ENCODE results near the gene EHBP1L1. TPM values are rescaled to one million over a fixed set of nuclear protein-coding genes. Genes with fewer than 3 reads are reported as not detected.

Gene EHBP1L1
- total RNA-seq, 1 donor from 2014 or later: 167 TPM

DNA sequence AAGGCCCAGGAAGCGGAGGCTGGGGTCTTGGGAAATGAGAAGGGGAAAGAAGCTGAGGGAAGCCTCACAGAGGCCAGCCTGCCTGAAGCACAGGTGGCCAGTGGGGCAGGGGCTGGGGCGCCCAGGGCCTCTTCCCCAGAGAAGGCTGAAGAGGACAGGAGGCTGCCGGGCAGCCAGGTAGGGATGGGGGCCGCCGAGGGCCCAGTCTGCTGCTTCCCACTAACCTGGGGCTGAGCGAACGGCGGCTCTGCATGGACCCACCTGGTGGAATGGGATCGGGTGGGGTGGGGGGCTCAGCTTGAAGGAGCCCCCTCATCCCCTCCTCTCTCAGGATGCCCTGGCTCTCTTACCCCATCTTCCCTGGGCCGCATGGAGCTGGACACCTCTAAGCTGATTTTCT is 7.7 kb downstream of the EHBP1L1 start:
- H3K9me3 Mint-ChIP-seq: no peaks in the 10 kb centered on the region
- no peaks in the 10 kb centered on the region for H3K27me3 Mint-ChIP-seq
- H3K27ac Mint-ChIP-seq: peak overlapping the region; percentile 73
- H3K4me1 Mint-ChIP-seq: peaks cover 38% of the 10 kb centered on the region
- DNase-seq: no peak
- no peak overlapping the region for H3K4me3 Mint-ChIP-seq
- H3K36me3 Mint-ChIP-seq (ENCODE audit: low read depth): peaks cover 67% of the 10 kb centered on the region
- intact Hi-C loops (cut with micrococcal nuclease): no loop called here

DNA sequence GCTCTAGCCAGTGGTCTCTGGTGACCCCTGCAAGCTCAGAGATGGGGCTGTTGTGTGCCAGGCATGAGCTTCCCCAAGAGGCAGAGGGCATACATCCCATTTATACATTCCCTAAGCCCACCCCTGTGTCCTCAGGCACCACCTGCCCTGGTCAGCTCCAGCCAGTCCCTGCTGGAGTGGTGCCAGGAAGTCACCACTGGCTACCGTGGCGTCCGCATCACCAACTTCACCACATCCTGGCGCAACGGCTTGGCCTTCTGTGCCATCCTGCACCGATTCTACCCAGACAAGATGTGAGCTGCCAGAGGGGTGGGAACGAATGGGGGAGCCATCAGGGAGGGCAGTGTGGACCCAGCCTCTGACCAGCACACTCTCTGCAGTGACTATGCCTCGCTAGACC is 8.3 kb downstream of the EHBP1L1 start:
- Mint-ChIP-seq H3K4me3 (peak overlapping the region; percentile 20), H3K9me3 (no peaks in the 10 kb centered on the region), H3K36me3 (ENCODE audit: low read depth) (peaks cover 67% of the 10 kb centered on the region), H3K27ac (peak overlapping the region; percentile 19), H3K27me3 (no peaks in the 10 kb centered on the region), H3K4me1 (peaks cover 41% of the 10 kb centered on the region)
- no peak for DNase-seq
- intact Hi-C loops (cut with micrococcal nuclease): no loop called here

DNA sequence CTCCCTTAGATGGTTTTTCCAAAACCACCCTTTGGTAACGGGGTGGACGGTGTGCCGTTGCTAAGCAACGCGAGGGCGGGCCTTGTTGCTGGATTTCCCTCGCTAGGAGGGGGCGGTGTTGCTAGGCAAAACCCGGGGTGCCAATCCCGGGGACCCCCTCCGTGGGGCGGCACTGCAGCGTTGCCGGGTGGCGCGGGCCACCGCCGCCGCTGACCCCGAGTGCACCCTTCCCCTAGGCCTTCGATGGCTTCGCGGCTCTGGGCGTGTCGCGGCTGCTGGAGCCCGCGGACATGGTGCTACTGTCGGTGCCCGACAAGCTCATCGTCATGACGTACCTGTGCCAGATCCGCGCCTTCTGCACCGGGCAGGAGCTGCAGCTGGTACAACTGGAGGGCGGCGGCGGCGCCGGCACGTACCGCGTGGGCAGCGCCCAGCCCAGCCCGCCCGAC is 8.9 kb downstream of the EHBP1L1 start:
- Mint-ChIP-seq H3K4me3 (no peak overlapping the region), H3K27ac (no peak overlapping the region), H3K9me3 (no peaks in the 10 kb centered on the region), H3K27me3 (no peaks in the 10 kb centered on the region), H3K4me1 (peaks cover 44% of the 10 kb centered on the region), H3K36me3 (ENCODE audit: low read depth) (peaks cover 65% of the 10 kb centered on the region)
- no peak for DNase-seq
- intact Hi-C loops (cut with micrococcal nuclease): no loop called here

DNA sequence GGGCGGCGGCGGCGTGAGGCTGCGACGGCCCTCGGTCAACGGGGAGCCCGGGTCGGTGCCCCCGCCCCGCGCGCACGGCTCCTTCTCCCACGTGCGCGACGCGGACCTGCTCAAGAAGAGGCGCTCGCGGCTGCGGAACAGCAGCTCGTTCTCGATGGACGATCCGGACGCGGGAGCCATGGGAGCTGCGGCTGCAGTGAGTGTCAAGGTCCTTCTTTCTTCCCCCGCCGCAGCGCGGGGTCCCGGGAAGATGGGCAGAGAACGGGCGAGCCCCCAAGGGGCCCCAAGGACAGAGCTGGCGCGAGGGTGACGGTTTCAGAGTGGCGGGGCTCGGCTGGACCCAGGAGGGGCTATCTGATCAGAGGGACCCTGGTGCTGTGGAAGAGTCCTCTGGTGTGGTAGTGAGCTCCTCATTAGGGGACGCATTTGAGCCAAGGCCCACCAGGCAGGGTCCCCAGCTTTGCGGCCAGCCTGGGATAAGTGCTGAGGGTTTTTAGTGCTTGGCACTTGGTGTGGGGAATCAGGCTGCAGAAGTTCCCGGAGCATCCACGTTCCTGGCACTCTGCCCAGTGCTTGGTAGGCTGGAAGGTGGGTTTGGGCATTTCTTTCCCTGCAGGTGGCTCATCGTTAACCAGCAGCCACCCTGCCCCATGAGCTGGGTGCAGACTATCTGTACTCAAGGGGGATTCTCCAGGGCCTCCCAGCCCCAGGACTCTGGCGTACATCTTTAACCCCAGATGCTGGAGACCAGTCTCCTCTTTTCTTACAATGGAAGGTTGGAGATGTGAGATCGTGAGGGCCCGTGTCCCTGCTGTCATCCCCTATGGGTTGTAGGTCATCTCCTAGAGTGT is 9.8 kb downstream of the EHBP1L1 start:
- no peaks in the 10 kb centered on the region for H3K9me3 Mint-ChIP-seq
- H3K27ac Mint-ChIP-seq: peak overlapping the region; percentile 79
- DNase-seq: no peak
- peaks cover 42% of the 10 kb centered on the region for H3K4me1 Mint-ChIP-seq
- peak overlapping the region; percentile 32 for H3K4me3 Mint-ChIP-seq
- intact Hi-C loops (cut with micrococcal nuclease): no loop called here
- H3K36me3 Mint-ChIP-seq (ENCODE audit: low read depth): peaks cover 66% of the 10 kb centered on the region
- no peaks in the 10 kb centered on the region for H3K27me3 Mint-ChIP-seq

DNA sequence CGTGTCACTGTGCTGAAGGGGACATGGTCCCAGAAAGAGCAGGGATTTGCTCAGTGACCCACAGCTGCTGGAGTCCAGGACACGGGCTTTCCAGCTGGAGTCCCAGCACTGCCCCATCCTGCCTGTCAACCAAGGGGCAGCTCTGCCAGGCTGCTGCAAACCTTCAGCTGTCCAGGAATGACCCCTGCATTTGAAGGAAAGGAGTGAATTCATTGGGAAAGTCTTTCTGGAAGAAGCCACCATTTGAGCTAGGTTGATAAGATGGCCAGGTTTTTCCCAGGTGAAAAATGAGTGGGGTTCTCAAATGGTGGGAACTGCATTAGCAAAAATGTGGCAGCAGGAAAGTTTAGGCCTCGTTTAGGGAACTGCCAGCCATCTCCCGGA is 10.4 kb downstream of the EHBP1L1 start:
- no peak for DNase-seq
- Mint-ChIP-seq H3K4me3 (peak overlapping the region; percentile 32), H3K4me1 (peaks cover 42% of the 10 kb centered on the region), H3K36me3 (ENCODE audit: low read depth) (peaks cover 65% of the 10 kb centered on the region), H3K9me3 (no peaks in the 10 kb centered on the region), H3K27me3 (no peaks in the 10 kb centered on the region), H3K27ac (peak overlapping the region; percentile 79)
- intact Hi-C loops (cut with micrococcal nuclease): no loop called here

DNA sequence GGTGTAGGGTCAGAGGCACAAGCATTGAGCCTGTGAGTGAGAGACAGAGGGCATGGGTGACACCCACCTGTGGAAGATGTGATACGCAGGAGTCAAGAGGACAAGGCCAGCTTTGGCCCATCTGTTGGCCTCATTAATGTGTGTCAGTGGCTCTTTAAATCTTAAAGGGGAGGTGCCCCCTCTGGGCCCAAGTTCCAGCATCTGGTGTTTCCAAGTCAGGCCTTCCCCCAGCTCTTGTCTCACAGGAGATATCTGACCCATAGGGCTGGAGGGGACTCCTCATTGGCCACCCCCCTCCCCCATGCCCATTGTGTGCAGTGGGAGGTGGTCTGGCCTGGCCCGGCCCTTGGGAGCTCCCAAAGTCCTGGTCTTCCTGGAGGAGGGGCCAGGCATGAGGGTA is 10.8 kb downstream of the EHBP1L1 start:
- peak overlapping the region; percentile 79 for H3K27ac Mint-ChIP-seq
- no peaks in the 10 kb centered on the region for H3K27me3 Mint-ChIP-seq
- H3K36me3 Mint-ChIP-seq (ENCODE audit: low read depth): peaks cover 65% of the 10 kb centered on the region
- H3K9me3 Mint-ChIP-seq: no peaks in the 10 kb centered on the region
- intact Hi-C loops (cut with micrococcal nuclease): no loop called here
- no peak for DNase-seq
- H3K4me3 Mint-ChIP-seq: peak overlapping the region; percentile 32
- H3K4me1 Mint-ChIP-seq: peaks cover 42% of the 10 kb centered on the region

DNA sequence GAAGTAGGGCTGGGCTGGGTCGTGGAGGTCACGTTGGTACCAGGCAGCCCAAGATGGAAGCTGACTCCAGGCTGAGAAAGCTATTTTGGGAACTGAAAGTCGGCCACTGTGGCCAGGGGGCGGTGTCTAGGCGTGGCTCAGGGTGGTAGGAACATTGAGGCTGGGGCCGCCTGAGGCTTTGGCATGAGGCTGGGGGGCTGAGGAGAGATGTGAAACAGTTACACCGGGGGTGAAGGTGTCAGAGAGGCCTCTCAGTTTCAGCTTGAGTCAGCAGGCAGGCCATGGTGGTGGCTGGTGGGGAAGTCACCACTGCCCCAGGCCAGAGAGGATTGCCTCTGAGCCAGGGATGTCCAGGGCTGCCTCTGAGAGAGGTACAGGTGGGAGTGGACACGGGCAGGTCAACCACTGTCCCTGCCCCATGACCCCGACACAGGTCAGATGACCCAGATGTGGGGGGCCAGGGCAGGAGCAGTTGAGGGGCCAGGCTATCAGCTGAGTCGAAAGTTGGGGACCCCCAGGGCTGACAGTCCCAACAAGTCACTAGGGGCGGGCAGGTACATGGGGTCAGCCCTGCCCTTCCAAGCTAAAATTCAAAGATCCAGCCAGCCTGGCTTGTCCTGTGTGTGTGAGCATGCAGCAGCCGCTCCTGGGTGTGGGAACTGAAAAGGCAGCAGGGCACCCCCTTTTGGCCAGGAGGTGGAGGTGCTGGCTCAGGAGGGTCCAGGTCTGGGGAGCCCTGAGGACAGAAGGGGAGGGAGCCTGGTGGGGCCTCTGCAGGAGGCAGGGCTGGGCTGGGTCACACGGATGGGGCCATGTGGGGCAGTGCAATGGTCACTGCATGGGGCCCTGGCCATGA is 12.6 kb downstream of the EHBP1L1 start:
- Mint-ChIP-seq H3K4me3 (peak overlapping the region; percentile 81), H3K27ac (peak overlapping the region; percentile 93), H3K27me3 (no peaks in the 10 kb centered on the region), H3K9me3 (no peaks in the 10 kb centered on the region), H3K36me3 (ENCODE audit: low read depth) (peaks cover 53% of the 10 kb centered on the region), H3K4me1 (peaks cover 36% of the 10 kb centered on the region)
- DNase-seq: peak; percentile 92
- intact Hi-C loops (cut with micrococcal nuclease): loop anchor here (1.0 to 2.0 kb wide), 3 partner anchors 14 to 48 kb away; partner anchors contain the start of genes MAP3K11 and PCNX3

DNA sequence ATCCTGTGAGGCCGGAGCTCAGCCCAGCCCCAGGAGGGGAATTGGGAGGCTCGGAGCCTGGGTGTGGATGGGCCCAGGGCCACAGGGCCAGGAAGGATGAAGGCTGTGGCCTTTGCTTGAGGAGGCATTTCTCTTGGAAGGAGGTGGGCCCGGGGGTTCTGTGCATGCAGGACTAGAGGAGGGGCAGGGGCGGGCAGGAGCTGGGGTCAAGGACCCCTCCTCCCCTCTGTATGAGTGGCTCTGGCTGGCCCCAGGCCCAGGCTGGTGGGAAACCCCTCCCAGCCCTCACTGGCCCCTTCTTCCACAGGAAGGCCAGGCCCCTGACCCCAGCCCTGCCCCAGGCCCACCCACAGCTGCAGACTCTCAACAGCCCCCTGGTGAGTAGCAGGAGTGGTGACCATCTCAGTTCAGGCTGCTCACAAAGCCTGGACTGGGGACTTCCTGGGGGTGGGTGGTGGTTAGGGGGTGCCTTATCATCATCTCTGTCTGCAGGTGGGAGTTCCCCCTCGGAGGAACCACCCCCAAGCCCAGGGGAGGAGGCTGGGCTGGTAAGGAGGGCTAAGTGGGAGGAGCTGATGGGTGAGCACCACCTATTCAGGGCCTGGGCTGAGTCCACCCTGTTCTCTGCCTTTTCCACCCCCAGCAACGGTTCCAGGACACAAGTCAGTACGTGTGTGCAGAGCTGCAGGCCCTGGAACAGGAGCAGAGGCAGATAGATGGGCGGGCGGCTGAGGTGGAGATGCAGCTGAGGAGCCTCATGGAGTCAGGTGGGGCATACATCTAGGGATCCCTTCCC is 13.8 kb downstream of the EHBP1L1 start:
- intact Hi-C loops (cut with micrococcal nuclease): loop anchor here (2.0 kb wide), 1 partner anchor 25 kb away; the partner anchor contains the start of genes MAP3K11 and PCNX3
- Mint-ChIP-seq H3K27ac (peak overlapping the region; percentile 93), H3K4me3 (no peak overlapping the region), H3K4me1 (peaks cover 36% of the 10 kb centered on the region), H3K36me3 (ENCODE audit: low read depth) (peaks cover 46% of the 10 kb centered on the region), H3K9me3 (no peaks in the 10 kb centered on the region), H3K27me3 (no peaks in the 10 kb centered on the region)
- DNase-seq: peak; percentile 74

DNA sequence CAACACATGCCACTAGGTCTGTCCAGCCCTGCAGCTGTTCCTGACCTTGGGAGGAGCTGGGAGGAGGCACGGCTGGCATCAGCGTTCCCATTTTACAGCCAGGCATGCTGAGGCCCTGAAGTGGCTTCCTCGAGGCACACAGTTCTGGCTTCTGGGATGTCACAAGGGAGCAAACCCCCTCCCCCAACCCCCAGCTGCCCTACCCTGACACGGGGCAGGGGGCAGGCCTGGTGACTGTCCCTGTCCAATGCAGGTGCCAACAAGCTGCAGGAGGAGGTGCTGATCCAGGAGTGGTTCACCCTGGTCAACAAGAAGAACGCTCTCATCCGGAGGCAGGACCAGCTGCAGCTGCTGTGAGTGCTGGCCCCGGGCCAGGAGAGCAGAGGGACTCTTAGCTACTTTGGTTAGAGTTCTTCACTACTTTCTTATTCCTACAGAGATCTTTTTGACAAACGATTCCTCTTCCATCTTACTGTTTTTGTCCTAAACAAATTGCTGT is 14.4 kb downstream of the EHBP1L1 start:
- intact Hi-C loops (cut with micrococcal nuclease): no loop called here
- Mint-ChIP-seq H3K4me1 (peaks cover 39% of the 10 kb centered on the region), H3K27me3 (no peaks in the 10 kb centered on the region), H3K4me3 (no peak overlapping the region), H3K9me3 (no peaks in the 10 kb centered on the region), H3K27ac (peak overlapping the region; percentile 55), H3K36me3 (ENCODE audit: low read depth) (peaks cover 46% of the 10 kb centered on the region)
- DNase-seq: no peak

DNA sequence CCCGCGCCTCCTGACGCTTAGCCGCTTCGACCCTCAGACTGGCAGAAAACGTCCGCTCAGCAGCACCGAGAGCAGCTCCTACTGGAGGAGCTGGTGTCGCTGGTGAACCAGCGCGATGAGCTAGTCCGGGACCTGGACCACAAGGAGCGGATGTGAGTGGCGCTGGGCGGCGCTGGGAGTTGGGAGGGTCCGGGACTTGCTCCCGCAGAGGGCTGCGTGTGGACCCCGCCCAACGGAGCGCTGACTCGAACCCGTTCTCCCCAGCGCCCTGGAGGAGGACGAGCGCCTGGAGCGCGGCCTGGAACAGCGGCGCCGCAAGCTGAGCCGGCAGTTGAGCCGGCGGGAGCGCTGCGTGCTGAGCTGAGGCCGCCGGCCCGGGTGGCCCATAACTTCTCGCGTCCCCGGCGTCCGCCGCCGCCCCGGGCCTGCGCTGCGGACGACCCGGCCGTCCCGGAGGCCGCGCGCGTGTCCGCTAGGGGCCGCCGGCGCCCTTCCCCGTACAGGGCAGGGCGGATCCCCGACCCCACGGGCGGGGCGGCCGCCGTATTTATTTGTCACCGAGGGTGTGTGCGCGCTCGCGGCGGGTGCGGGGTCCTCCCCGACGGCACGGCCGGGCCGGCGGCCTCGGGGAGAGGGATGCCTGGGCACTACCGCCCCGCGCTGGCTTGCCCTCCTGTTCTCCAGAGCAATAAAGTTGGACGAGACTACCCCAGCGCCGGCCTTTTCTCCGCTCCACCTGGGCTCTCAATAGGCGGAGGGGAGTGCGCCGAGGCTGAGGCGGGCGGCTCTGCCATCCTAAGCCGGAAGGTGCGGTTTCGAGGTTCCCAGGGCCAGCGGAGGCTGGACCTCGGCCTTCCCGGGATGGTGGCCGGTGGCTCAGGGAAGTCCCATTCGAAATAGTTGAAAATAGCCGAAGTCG is 16.3 kb downstream of the EHBP1L1 start:
- DNase-seq: no peak
- H3K27ac Mint-ChIP-seq: no peak overlapping the region
- H3K27me3 Mint-ChIP-seq: no peaks in the 10 kb centered on the region
- H3K4me1 Mint-ChIP-seq: peaks cover 34% of the 10 kb centered on the region
- H3K9me3 Mint-ChIP-seq: no peaks in the 10 kb centered on the region
- peaks cover 40% of the 10 kb centered on the region for H3K36me3 Mint-ChIP-seq (ENCODE audit: low read depth)
- intact Hi-C loops (cut with micrococcal nuclease): no loop called here
- H3K4me3 Mint-ChIP-seq: no peak overlapping the region

DNA sequence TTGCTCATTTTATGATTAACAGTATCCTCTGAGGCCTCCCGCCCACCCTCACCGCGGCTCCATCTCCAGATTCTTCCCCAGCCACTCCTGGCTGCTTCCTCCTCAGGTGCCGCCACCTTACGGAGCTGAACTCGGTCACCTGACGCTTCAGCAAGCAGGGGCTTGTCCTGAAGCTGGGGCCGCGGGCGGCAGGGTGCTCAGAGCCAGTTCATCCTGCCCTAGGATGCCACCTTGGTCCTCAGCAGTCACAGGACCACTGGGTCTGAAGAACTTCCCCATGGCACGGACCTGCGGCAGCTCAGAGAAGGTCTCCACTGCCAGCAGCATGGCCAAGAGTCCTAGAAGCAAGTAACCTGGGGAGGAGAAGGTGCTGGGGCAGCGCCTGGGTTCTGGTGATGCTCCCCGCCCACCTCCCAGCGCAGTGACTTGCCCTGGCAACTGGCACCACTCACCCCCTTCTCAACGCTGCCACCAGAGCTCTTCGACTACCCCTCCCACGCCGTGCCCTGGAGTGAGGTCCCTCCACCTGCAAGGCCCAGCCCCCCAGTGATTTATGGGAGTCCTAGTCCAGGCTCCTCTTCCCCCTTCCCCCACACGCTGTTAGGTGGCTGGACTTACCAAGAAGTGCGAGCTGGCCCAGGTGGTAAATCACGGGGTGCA is 17.1 kb downstream of the EHBP1L1 start:
- no peak overlapping the region for H3K27ac Mint-ChIP-seq
- intact Hi-C loops (cut with micrococcal nuclease): no loop called here

More for the DNA sequence above, 17.1 kb downstream of the EHBP1L1 start:
- H3K9me3 Mint-ChIP-seq: no peaks in the 10 kb centered on the region
- peaks cover 26% of the 10 kb centered on the region for H3K4me1 Mint-ChIP-seq
- no peaks in the 10 kb centered on the region for H3K27me3 Mint-ChIP-seq
- no peak for DNase-seq
- no peak overlapping the region for H3K4me3 Mint-ChIP-seq
- peaks cover 41% of the 10 kb centered on the region for H3K36me3 Mint-ChIP-seq (ENCODE audit: low read depth)
